ENCODE data around the gene FAU. TPM values are rescaled to one million over a fixed set of nuclear protein-coding genes. Genes with fewer than 3 reads are reported as not detected.

Gene FAU
- total and polyA plus RNA-seq, 9 of the 15 experiments (the other 6 are each of a cell fraction or from before 2014, with no cell fraction given), result 433 to 1,827 (median 942) TPM

DNA sequence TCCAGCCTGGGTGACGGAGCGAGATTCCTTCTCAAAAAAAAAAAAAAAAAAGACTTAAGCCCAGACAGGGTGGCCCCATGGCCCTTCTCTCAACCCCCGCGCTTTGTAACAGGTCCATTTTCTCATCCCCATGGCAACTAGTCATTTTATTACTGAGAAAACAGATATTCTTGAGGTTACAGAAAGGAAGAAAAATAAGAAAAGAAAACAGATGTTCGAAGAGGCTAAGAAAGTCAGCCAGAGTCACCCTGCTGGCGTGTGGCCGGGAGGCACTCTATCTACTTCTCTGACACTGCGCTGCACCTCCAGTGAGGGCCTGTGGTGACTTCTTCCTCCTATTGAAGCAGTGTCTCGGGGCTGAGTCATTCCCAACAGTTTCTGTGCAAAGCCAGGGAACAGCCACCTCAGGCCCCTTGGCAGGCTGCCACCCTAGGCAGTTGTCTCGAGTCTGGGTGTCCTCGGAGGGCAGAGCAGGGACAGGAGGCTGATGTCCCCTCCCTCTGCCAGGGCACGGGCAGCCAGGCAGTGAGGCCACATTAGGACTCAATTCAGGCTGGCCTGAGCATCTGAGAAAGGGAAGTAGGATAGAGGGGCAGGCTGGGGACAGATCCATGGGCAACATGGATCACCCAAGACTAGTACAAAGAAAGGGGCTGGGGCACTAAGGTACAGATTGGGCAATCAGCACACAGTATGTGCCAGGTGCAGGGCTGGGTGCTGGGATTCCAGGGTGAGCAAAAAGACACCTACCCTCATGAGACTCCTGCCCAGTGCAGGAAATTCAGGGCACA is 28.8 kb upstream of the FAU start (continued):
- TF ChIP-seq FOXA3 (CRISPR knock-in tag; conservative IDR thresholded peaks at IDR 0.05 in 1 of 2, IDR thresholded peaks at IDR 0.05 in 1 of 2), result no peak
- no peak for TF ChIP-seq ZNF41 (CRISPR knock-in tag; conservative IDR thresholded peaks at IDR 0.05)
- TF ChIP-seq, protein P1, sequence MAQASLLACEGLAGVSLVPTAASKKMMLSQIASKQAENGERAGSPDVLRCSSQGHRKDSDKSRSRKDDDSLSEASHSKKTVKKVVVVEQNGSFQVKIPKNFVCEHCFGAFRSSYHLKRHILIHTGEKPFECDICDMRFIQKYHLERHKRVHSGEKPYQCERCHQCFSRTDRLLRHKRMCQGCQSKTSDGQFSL (CRISPR knock-in tag; IDR thresholded peaks at IDR 0.05), result no peak
- TF ChIP-seq, protein P1 (tag; IDR thresholded peaks at IDR 0.05), result no peak
- TF ChIP-seq PURB (CRISPR knock-in tag; IDR thresholded peaks at IDR 0.05; ENCODE audit: low read depth), result no peak
- TF ChIP-seq ZKSCAN3 (CRISPR knock-in tag; IDR thresholded peaks at IDR 0.05), result no peak
- no peak for TF ChIP-seq TRIM28 (IDR thresholded peaks at IDR 0.05)
- no peak for TF ChIP-seq BCL6 (CRISPR knock-in tag; IDR thresholded peaks at IDR 0.05)
- TF ChIP-seq ETV1 (tag; conservative IDR thresholded peaks at IDR 0.05; ENCODE audit: low read depth), result no peak; the same call in 1 of the 2 replicates
- no peak for TF ChIP-seq CBX8 (IDR thresholded peaks at IDR 0.05; ENCODE audit: borderline replicate concordance, extremely low read depth, low read depth, low read length, poor library complexity, severe bottlenecking)
- TF ChIP-seq, protein P2, sequence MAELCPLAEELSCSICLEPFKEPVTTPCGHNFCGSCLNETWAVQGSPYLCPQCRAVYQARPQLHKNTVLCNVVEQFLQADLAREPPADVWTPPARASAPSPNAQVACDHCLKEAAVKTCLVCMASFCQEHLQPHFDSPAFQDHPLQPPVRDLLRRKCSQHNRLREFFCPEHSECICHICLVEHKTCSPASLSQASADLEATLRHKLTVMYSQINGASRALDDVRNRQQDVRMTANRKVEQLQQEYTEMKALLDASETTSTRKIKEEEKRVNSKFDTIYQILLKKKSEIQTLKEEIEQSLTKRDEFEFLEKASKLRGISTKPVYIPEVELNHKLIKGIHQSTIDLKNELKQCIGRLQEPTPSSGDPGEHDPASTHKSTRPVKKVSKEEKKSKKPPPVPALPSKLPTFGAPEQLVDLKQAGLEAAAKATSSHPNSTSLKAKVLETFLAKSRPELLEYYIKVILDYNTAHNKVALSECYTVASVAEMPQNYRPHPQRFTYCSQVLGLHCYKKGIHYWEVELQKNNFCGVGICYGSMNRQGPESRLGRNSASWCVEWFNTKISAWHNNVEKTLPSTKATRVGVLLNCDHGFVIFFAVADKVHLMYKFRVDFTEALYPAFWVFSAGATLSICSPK (IDR thresholded peaks at IDR 0.05; ENCODE audit: borderline replicate concordance), result no peak
- 0 out of 2 replicates have a peak, but pooled peaks have one; percentile 47 for TF ChIP-seq RNF2 (IDR thresholded peaks at IDR 0.05)
- TF ChIP-seq RBFOX2 (IDR thresholded peaks at IDR 0.05; ENCODE audit: low read depth, low read length), result peak; percentile 57
- TF ChIP-seq SREBF1 (IDR thresholded peaks at IDR 0.05; ENCODE audit: borderline replicate concordance, low read depth, low read length), result no peak
- TF ChIP-seq NCOA2 (IDR thresholded peaks at IDR 0.05; ENCODE audit: partially characterized antibody in 2 of 2), result no peak
- TF ChIP-seq POLR2B (IDR thresholded peaks at IDR 0.05; ENCODE audit: low read depth, partially characterized antibody), result no peak
- TF ChIP-seq MEF2D (tag; conservative IDR thresholded peaks at IDR 0.05; ENCODE audit: low read depth), result no peak; the same call in 1 of the 2 replicates
- TF ChIP-seq NCOA1 (IDR thresholded peaks at IDR 0.05; ENCODE audit: low read depth), result no peak
- no peak for TF ChIP-seq TEAD1 (CRISPR knock-in tag; IDR thresholded peaks at IDR 0.05)
- TF ChIP-seq, protein P3, sequence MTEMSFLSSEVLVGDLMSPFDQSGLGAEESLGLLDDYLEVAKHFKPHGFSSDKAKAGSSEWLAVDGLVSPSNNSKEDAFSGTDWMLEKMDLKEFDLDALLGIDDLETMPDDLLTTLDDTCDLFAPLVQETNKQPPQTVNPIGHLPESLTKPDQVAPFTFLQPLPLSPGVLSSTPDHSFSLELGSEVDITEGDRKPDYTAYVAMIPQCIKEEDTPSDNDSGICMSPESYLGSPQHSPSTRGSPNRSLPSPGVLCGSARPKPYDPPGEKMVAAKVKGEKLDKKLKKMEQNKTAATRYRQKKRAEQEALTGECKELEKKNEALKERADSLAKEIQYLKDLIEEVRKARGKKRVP (CRISPR knock-in tag; IDR thresholded peaks at IDR 0.05), result no peak
- no peak for TF ChIP-seq PYGO2 (tag; IDR thresholded peaks at IDR 0.05)
- TF ChIP-seq, protein P4, sequence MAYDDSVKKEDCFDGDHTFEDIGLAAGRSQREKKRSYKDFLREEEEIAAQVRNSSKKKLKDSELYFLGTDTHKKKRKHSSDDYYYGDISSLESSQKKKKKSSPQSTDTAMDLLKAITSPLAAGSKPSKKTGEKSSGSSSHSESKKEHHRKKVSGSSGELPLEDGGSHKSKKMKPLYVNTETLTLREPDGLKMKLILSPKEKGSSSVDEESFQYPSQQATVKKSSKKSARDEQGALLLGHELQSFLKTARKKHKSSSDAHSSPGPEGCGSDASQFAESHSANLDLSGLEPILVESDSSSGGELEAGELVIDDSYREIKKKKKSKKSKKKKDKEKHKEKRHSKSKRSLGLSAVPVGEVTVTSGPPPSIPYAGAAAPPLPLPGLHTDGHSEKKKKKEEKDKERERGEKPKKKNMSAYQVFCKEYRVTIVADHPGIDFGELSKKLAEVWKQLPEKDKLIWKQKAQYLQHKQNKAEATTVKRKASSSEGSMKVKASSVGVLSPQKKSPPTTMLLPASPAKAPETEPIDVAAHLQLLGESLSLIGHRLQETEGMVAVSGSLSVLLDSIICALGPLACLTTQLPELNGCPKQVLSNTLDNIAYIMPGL (CRISPR knock-in tag; IDR thresholded peaks at IDR 0.05), result no peak
- TF ChIP-seq ZNF79 (CRISPR knock-in tag; IDR thresholded peaks at IDR 0.05; ENCODE audit: low read depth), result no peak
